Tibial nerve (tissue), 3 donors: ENCODE data around the gene RNF13.

Experiments
- POLR2A ChIP-seq, 2 donors: fragments of 450-650 bp; IDR thresholded peaks; one replicate each; pipeline ENCODE4 v1.6.1; 2017; ENCODE audit warnings: antibody characterized with exemption in 2 of 2, mild to moderate bottlenecking in 2 of 2, moderate library complexity in 2 of 2
- TF ChIP-seq, protein P1 (sequence below), 5 experiments: fragments of 200-600 bp in 3 of 5; fragments of 450-650 bp in 2 of 5; sonication (generic) in 3 of 5; IDR thresholded peaks; one replicate each; pipeline ENCODE4 v1.5.1; 2016 to 2019; ENCODE audit warnings: antibody characterized with exemption in 5 of 5, mild to moderate bottlenecking in 3 of 5, moderate library complexity in 2 of 5

DNA sequence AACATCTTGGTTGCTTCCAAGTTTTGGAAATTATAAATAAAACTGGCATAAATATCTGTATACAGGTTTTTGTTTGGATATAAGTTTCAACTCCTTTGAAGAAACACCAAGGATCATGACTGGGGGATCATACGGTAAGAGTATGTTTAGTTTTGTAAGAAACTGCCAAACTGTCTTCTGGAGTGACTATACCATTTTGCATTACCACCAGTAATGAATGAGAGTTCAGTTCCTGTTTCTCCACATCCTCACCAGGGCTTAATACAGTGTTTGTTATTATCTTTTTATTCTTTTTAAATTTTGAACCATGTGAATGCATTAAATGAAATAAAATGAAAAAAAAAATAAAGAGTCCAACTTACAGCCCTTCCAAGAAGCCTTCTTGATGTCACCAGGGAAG, 17.0 kb upstream of the RNF13 start:
- TF ChIP-seq, protein P1, sequence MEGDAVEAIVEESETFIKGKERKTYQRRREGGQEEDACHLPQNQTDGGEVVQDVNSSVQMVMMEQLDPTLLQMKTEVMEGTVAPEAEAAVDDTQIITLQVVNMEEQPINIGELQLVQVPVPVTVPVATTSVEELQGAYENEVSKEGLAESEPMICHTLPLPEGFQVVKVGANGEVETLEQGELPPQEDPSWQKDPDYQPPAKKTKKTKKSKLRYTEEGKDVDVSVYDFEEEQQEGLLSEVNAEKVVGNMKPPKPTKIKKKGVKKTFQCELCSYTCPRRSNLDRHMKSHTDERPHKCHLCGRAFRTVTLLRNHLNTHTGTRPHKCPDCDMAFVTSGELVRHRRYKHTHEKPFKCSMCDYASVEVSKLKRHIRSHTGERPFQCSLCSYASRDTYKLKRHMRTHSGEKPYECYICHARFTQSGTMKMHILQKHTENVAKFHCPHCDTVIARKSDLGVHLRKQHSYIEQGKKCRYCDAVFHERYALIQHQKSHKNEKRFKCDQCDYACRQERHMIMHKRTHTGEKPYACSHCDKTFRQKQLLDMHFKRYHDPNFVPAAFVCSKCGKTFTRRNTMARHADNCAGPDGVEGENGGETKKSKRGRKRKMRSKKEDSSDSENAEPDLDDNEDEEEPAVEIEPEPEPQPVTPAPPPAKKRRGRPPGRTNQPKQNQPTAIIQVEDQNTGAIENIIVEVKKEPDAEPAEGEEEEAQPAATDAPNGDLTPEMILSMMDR (IDR thresholded peaks at IDR 0.05) = no peak
- no peak for TF ChIP-seq POLR2A (IDR thresholded peaks at IDR 0.05)
